NCI-H146 treated with DMSO at 0.1 percent for 48 hours (cell line): Measurements from ENCODE around the gene CREG2.

ENCODE experiments used
- DNase-seq: peaks from one replicate; lab custom pipeline; 2025; ENCODE audit not compliant: unreplicated experiment; lab: John Stamatoyannopoulos, UW

Gene CREG2

DNA sequence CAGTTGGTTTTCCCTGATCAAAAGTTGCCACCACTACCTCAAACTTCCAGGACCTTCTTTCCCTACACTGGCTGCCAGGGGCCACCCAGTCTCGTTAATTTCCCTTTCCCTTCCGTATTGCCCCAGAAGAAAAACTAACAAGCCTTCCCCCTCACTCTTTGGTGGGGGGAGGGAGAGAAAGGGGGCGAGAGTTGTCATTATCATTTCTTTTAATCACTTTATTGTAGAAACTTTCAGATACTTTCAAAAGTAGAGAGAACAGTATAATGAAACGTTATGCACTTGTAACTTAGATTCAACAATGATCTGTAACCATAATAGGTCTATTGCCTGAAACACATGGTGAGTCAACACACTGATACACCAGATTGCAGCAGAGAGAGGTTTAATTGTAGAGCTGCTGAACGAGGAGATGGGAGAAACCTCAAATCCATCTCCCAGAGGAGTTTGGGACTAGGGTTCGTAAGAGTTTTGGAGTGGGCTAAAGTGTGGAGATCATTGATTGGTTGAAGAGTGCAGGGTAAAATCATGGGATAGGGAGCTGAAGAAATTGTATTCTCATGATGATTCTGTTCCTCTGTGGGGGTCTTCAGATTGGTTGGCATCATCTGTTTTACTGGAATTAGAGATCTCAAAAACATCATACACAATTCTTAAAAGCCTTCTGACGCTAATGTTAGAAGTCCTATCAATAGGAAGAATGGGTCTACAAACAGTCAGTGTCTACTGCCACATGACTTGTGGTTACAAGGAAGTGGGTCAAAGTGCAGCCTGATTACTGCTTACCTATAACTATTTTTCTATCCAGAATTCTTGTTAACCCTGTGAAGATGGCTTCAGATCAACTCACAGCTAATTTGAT is 76.2 kb downstream of the CREG2 start:
- no peak for DNase-seq

DNA sequence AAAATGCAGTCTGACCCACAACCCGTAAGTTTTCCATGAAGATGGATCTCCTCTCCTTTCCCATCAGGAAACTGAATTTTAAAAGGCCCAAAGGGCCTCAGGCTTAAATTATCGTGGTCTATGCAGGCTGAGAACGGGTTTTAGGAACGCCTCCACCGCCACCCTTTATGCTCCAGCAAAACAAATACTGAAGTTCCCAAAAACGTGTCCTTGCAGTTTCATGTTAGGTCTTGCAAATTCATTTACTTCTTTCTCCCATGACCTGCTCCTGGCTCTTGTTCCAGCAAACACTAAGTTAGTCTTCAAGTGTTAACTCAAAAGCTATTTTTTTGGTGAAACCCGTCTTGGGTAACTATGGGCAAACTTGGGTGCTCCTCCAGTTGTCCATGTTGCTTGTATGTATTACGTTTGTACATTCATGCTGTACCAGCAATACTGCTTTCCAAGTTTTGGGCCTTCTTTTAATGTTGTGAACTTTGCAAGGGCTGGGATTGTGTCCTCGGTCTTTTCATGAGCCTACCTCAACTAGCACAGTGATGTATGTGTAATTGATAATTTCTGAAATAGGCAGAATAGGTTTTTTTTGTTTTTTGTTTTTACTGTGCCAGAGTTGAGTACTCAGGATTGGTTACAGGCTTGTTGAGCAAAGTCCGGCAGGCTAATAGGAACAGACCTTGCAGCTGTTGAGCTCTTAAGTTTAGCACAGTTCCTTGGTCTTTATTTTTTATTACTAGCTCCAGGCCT is 77.0 kb downstream of the CREG2 start:
- DNase-seq = no peak

DNA sequence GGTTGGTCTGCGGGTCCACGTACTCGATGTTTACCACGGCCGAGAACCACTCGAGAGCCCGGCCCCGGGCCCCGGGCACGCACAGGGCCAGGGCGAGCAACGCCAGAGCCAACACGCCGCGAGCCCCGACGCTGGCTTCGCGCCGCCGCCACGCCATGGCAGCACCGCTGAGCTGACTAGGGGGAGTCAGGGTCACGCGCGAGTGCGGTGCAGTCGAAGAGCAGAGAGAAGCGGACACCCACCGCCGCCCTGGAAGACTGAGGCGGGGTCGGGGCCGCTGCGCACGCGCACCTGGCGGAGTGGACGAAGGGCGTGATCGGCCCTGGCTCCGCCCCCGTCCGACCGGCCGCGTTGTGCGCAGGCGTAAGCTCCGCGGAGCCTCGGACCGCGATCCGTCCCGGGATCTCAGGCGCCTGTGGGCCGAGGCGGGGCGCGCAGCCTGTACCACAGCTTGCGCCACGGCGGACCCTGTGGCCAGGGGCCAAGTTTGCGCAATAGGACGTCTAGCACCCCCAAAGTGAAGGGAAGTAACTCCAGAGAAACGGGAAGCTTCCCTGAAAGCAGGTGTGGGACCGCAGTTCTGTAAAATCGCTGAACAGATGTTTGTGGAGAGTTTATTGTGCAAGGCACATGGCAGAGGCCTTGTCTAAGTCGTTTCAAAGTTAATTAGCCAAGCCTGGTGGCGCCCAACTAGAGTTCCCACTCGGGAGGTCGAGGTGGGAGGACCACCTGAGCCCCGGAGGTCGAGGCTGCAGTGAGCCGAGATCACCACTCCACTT is 78.7 kb downstream of the CREG2 start, which contains the start of gene RNF149:
TSS of gene RNF149 (minus strand) at position 270 of the 779 bp plus-strand sequence. CDS start at position 157, 113 bp downstream.
- DNase-seq = peak; percentile 50

DNA sequence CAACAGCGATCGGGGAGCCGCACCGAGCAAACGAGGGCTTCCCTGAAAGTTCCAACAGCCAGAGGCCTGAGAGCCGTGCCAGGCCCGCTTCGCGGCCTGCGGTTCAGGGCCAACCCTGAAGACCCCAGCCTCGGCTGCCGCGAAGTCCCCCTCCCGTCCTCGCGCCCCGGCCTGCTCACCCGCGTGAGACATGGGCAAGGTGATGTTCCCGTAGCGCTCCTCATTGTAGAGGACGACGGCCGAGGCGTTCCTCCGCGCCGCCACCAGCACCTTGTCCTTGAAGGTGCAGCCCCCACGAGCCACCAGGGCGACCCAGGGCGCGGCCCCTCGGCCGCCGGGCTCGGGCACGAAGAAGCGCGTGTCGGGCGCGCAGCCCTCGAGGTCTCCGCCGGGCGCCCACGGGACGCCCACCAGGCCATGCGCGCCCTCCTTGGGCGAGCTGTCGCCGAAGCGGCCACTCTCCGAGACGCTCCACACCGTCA is 79.3 kb downstream of the CREG2 start:
- no peak for DNase-seq

DNA sequence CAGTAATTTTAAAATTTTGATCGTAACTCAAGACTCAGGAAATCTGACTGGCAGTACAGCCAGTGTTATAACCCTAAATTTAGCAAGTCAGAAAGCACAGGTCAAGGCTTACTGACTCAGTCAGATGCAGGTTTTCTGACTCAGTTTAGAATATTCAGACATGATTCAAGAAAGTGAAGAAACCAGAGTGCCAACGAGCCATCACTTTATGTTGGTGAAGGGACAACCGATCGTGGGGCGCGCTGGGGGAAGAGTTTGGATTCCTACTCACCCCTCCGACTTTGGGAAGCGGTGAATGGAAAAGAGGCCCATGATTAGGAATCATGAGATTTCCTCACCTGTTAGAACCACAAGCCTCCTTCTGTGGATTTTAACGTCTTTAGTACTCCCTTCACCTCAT is 79.8 kb downstream of the CREG2 start:
- no peak for DNase-seq

DNA sequence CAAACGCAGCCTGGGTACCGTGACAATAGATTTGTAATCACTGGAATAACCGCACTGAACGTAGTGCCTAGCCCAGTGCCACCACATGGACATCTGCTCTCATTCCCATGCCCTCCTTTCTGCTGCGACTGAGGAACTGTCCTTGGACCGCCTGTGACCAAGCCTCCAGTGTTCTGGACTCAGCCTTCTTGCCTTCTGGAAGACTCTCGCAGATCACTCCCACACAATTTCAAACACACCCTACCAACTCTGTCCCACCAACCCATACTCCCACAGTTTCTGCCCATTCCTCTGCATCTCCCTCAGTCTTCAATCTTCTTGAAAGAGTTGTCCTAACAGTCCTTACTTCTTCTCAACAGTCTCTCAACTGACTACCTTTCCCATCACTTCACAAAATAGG is 80.9 kb downstream of the CREG2 start:
- no peak for DNase-seq

DNA sequence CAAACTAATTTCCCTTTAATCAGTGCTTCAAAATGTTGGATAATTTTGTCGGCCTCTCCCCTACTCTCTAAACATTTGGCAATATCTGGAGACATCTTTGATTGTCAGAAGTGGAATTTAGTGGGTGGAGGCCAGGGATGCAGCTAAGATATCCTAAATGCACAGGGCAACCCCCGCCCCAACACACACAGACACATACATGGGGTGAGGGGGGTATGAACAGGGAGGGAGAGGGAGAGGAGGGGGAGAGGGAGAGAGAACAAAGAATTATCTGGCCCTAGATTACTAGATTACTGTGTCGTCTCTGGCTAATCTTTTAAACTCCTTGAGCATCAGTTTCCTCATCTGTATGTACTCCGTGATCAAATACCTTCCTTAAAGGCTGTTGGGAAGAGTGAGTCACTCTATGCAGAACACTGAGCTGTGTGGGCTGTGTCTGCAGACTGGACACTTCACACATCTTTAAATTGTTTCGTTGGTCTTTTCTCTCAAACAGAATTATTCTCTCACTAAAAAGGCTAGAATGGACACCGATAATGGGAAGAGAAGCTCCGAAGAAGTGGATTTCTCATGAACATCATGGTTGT is 81.7 kb downstream of the CREG2 start:
- DNase-seq = no peak

DNA sequence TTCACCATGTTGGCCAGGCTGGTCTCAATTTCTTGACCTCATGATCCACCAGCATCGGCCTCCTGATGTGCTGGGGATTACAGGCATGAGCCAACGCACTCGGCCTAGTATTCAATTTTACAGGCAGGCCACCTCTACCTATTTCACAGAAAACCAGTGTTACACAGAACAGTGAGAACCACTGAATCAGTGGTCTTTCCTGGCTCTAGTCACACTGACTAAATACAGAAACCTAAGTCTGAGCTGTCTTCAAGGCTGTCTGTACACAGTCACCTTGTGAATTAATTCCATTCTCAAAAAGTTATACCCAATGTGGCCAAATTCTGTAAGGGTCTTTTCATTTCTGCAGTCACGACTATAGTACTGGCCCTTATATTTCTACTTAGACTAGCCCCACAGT is 82.3 kb downstream of the CREG2 start:
- no peak for DNase-seq

DNA sequence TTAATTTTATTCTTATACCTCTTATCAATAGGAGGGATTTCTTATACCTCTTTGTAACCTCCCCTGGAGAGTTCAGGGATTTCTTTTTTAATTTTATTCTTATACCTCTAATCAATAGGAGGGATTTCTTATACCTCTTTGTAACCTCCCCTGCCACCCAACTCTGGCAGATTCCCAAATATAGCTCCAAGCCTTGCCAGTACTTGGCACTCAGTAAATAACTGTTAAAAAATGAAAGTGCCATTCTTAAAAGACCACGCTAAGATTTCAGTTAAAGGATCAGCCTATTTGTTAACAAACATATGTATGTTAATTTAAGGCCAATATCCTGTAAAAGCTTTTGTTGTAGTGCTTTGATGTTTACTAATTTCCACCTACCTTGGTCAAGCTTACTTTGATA is 83.6 kb downstream of the CREG2 start:
- DNase-seq = no peak

DNA sequence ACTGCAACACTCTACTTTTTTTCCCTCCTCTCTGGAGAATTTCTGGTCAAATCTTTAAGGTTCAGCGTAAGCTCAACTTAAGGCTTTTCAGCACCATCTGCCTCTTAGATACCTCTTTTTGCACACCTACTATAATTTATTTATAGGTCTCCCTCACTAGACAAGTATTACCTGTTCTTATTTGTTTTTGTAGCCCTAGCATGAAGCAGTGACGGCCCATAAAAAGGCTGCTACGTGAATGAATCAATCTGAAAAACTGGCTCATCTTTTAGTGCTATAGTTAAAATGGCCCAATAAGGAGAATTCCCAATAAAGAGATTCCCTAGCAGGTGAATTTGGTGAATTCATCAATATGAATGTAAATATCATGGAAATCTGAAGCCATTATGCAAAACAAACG is 85.3 kb downstream of the CREG2 start:
- no peak for DNase-seq

DNA sequence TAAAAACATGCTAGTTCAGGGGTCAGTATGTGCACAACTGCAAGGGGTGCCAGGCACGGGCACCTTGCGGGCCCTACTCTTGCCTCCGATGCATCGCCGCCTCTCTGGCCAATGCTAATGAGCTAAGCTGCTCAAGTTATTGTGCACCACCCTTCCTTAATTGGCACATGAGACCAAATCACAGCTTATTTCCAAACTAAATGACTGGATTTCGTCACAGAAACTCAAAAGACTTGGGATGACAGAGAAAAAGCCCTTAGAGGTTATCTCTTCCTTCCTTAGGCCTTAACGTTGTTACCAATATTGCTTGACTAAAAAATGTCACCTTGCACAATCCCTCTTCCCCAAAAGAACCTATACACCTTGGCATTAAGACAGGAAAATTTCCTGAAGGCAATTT is 86.5 kb downstream of the CREG2 start:
- DNase-seq = no peak

DNA sequence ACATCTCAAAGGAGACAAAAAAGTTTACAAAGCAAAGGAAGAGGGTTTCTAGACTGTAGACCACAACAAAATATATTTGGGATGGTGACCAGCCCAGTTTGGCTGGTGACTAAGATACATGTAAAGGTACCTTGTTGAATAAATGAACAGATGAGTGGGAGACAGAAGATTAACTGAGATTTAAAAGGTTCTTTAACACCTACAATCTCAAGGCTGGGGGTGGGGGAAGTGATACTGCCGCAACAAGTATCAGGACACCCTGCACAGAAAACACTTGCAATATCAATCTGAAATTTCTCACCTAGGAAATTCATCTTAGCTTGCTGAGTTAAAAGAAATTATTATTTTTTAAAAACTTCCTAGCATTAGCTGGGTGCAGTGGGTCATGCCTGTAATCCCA is 87.1 kb downstream of the CREG2 start:
- no peak for DNase-seq

DNA sequence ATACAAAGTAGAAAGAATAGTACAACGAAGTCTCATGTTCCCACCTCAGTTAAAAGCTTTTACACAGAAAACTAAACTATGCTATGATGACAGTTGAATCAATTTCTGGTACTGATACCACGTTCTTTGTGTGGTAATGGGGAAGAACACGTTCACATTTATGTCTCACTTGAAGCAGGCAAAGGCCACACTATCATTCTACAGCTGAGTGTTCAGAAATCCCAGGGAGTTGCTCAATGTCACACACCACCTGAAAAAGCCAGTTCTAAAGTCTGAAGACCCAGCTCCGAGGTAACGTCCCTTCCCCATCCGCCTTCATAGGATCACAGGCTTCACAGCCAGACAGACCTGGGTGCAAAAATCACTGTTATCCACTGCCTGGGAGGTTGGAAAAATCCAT is 87.7 kb downstream of the CREG2 start:
- no peak for DNase-seq

DNA sequence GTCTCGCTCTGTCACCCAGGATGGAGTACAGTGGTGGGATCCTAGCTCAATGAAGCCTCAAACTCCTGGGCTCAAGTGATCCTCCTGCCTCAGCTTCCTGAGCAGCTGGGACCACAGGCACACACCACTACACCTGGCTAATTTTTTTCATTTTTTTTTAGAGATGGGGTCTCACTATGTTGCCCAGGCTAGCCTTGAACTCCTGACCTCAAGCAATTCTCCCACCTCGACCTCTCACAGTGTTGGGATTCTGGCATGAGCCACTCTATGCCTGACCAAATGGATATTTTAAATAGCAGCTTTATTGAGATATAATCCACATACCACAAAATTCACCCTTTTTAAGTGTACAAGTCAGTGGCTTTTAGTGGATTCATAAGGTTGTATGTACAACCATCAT is 89.9 kb downstream of the CREG2 start:
- no peak for DNase-seq

DNA sequence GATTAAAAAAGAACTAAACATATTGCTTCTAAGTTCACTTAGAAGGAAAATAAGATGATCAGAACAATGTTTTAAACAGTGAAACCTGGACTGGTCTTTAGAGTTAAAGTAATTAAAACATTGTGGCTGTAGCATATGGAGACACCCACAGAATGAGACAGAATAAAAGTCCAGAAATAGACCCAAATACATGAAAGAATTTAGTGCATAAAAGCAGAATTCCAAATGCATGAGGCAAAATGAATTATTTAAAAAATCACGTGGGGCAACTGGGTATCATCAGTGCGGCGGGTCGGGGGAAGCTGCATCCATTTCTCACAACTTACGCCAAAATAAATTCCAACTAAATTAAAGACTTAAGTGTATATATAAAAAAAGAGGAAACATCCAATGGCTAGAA is 90.9 kb downstream of the CREG2 start:
- DNase-seq = no peak

DNA sequence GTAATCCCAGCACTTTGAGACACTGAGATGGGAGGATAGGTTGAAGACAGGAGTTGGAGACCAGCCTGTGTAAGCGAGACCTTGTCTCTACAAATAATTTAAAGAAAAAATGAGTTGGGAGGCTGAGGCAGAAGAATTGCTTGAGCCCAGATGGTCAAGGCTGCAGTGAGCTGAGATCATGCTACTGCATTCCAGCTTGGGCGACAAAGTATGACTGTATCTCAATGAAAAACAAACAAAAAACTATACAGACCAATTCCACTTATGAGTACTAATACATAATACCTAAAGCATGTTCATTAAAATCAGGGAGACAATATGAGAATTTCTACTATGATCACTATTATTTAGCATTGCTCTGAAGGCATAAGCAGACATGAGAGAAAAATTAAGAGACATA is 91.4 kb downstream of the CREG2 start:
- no peak for DNase-seq
